GM06990 (cell line): ENCODE data around the gene CACNA1F.
A peak's percentile ranks its signal among the peaks of the same experiment; 100 is the strongest.
"Not testable (repeated sequence)": the region's sequence is repeated elsewhere in the genome, so short reads cannot be mapped to it uniquely, and the experiment has no call there.

Source experiments
- DNase-seq: peaks from one replicate; pipeline ENCODE4 v3.0.0-alpha.2; 2011; ENCODE audit not compliant: insufficient read length; ENCODE audit errors: extremely low read depth
- H3K27me3 ChIP-seq: replicated peaks from 2 replicates; pipeline ENCODE4 v1.6.0; 2011; ENCODE audit warnings: low read length; ENCODE audit not compliant: control insufficient read depth, insufficient read depth
- H3K36me3 ChIP-seq: 2 replicates; pipeline ENCODE4 v1.5.1; 2011; ENCODE audit warnings: low read length; ENCODE audit not compliant: control insufficient read depth, insufficient read depth
- H3K4me3 ChIP-seq: replicated peaks from 2 replicates; pipeline ENCODE4 v1.5.1; 2011; ENCODE audit warnings: low read depth, mild to moderate bottlenecking, control low read depth, low read length
- CTCF ChIP-seq: IDR thresholded peaks from 2 replicates; pipeline ENCODE4 v1.5.1; 2011; ENCODE audit warnings: low read length, control low read depth, mild to moderate bottlenecking, inconsistent platforms; ENCODE audit not compliant: insufficient read depth, poor library complexity, severe bottlenecking

The CACNA1F gene

GRCh38 chrX:49176421-49177326 lies 56.5 kb downstream of the CACNA1F start:
- TF ChIP-seq CTCF, result no peak
- Histone ChIP-seq H3K36me3 (peaks cover 3% of the 10 kb centered on the region), H3K27me3 (no peaks in the 10 kb centered on the region), H3K4me3 (no peak overlapping the region)
- DNase-seq, result no peak

GRCh38 chrX:49175435-49176274 lies 57.5 kb downstream of the CACNA1F start:
- Histone ChIP-seq H3K4me3 (no peak overlapping the region), H3K27me3 (no peaks in the 10 kb centered on the region), H3K36me3 (peaks cover 3% of the 10 kb centered on the region)
- TF ChIP-seq CTCF, result no peak
- DNase-seq, result no peak

GRCh38 chrX:49174723-49175122 lies 58.4 kb downstream of the CACNA1F start:
- H3K27me3 ChIP-seq, result no peaks in the 10 kb centered on the region
- no peak overlapping the region for H3K4me3 ChIP-seq
- H3K36me3 ChIP-seq, result peaks cover 3% of the 10 kb centered on the region
- no peak for TF ChIP-seq CTCF
- DNase-seq, result no peak

GRCh38 chrX:49173544-49173943 lies 59.6 kb downstream of the CACNA1F start:
- H3K4me3 ChIP-seq, DNase-seq: not testable (repeated sequence)

GRCh38 chrX:49172280-49172780 lies 60.8 kb downstream of the CACNA1F start:
- H3K4me3 ChIP-seq, result peak overlapping the region; percentile 63
- DNase-seq, result peak; percentile 75
- H3K27me3 ChIP-seq, result no peaks in the 10 kb centered on the region
- H3K36me3 ChIP-seq, result no peaks in the 10 kb centered on the region; the same call in none of the 2 replicates
- no peak for TF ChIP-seq CTCF

More at GRCh38 chrX:49173544-49173943, 59.6 kb downstream of the CACNA1F start:
- not testable (repeated sequence) for H3K27me3 ChIP-seq, H3K36me3 ChIP-seq
